ENCODE measurements around the gene IFRD1. TPM values are rescaled to one million over a fixed set of nuclear protein-coding genes. Genes with fewer than 3 reads are reported as not detected.

IFRD1 gene, protein sequence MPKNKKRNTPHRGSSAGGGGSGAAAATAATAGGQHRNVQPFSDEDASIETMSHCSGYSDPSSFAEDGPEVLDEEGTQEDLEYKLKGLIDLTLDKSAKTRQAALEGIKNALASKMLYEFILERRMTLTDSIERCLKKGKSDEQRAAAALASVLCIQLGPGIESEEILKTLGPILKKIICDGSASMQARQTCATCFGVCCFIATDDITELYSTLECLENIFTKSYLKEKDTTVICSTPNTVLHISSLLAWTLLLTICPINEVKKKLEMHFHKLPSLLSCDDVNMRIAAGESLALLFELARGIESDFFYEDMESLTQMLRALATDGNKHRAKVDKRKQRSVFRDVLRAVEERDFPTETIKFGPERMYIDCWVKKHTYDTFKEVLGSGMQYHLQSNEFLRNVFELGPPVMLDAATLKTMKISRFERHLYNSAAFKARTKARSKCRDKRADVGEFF
- 54.1 and 65.1 TPM in 2 replicates for total RNA-seq (2014; rRNA removed; shearing (Covaris generic))

DNA sequence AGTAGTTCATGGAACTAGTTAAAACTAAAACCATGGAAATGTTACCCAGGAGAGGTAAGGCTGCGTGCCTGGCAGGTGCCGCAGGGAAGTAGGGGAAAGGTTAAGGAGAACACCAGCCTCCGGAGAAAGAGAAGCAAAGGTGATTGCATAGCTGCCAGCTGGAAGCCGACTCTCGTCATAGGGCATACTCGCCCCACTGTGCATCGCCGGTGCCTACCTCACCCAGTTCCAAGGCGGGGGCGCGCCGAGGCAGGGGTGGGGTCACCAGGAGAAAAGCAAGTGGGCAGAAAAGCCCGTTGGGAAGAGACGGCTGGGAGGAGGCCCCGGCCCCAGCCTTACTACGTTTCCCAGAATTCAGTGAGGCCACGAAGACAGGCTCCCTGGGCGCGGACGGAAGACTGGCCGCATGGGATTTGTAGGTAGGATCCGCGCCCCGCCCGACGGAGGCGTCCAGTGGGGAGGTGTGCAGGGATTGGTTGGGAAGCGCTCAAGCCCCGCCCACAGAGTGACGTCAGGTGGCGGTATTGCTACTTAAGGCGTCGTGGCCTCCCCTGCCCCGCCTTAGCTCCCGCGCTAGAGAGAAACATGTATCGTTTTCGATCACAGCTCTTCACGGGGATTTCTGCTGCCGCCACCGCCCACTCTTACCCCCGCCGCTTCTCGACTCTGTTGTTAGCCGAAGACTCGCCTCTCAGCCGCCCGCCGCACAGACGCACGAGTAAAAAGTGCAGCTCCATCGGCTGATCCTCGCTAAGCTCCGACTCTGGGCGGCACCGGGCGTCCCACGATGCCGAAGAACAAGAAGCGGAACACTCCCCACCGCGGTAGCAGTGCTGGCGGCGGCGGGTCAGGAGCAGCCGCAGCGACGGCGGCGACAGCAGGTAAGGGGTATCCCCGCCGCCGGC is at the start of gene IFRD1:
TSS of gene IFRD1 (plus strand) at position 559 of the 905 bp plus-strand sequence. CDS start at position 788, 229 bp downstream.
- H3K36me3 ChIP-seq (replicated peaks; ENCODE audit: control insufficient read depth, insufficient read depth, low read length): no peaks in the 10 kb centered on the region
- H3K4me3 ChIP-seq (ENCODE audit: insufficient read depth, low read depth, low read length): peak within 1 kb of the TSS; percentile 96

DNA sequence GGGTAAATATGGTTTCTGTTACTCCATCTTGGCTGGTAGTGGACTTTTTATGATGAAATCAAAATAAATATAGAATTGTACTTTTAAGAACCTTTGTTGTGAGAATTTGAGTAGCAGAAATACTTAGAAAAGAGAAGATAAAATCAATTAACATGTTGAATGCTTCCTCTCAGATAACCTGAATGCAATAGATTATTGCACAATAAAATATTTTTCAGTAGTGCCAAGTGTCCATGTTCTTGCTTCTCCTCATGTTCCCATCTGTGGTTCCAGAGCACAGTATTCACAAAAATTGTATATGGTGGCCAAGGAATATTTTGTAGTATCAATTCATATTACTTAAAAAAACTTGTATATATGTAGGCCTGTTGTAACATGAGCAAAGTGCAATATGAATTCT is 45.9 kb upstream of the IFRD1 start:
- DNase-seq: no peak
- Histone ChIP-seq H3K36me3 (replicated peaks; ENCODE audit: control insufficient read depth, insufficient read depth, low read length) (no peaks in the 10 kb centered on the region), H3K27me3 (ENCODE audit: control insufficient read depth, insufficient read depth, low read length) (no peaks in the 10 kb centered on the region), H3K4me3 (ENCODE audit: insufficient read depth, low read depth, low read length) (no peak overlapping the region)

More for the DNA sequence above, at the start of gene IFRD1:
- peak; percentile 94 for DNase-seq
- H3K27me3 ChIP-seq (ENCODE audit: control insufficient read depth, insufficient read depth, low read length): no peaks in the 10 kb centered on the region

DNA sequence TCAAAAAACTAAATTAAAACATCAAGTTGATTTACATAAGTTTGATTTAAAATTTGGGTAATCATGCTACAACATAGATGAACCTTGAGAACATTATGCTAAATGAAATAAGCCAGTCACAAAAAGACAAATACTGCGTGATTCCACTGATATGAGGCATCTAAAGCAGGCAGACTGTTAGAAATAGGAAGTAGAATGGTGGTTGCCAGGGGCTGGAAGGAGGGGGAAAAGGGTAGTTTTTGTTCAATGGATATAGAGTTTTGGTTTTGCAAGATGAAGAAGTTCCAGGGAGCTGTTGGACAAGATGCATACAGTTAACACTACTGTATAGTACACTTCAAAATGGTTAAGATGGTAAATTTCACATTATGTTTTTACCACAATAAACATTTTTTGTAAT is 45.0 kb upstream of the IFRD1 start:
- H3K4me3 ChIP-seq (ENCODE audit: insufficient read depth, low read depth, low read length): no peak overlapping the region
- H3K36me3 ChIP-seq (replicated peaks; ENCODE audit: control insufficient read depth, insufficient read depth, low read length): no peaks in the 10 kb centered on the region
- no peak for DNase-seq
- no peaks in the 10 kb centered on the region for H3K27me3 ChIP-seq (ENCODE audit: control insufficient read depth, insufficient read depth, low read length)

DNA sequence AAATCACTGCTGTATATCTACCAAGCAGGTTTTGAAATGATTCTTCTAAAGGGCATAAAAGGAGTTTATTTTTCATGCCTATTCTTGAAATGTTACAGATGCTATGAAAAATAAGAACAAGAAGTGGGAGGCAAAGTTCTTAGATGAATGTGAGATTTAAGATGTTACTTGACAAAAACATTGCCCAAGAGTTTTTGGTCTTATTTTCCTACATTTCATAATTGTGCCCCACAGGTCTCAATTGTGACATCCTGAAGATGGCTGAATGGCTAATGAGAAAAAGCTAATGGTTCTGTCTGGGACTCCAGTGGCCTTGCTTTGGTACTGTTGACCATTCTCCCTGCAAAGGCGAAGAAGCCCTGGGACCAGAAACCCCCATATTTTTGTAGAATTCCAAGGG is 43.0 kb upstream of the IFRD1 start:
- Histone ChIP-seq H3K27me3 (ENCODE audit: control insufficient read depth, insufficient read depth, low read length) (no peaks in the 10 kb centered on the region), H3K36me3 (replicated peaks; ENCODE audit: control insufficient read depth, insufficient read depth, low read length) (no peaks in the 10 kb centered on the region), H3K4me3 (ENCODE audit: insufficient read depth, low read depth, low read length) (no peak overlapping the region)
- no peak for DNase-seq

DNA sequence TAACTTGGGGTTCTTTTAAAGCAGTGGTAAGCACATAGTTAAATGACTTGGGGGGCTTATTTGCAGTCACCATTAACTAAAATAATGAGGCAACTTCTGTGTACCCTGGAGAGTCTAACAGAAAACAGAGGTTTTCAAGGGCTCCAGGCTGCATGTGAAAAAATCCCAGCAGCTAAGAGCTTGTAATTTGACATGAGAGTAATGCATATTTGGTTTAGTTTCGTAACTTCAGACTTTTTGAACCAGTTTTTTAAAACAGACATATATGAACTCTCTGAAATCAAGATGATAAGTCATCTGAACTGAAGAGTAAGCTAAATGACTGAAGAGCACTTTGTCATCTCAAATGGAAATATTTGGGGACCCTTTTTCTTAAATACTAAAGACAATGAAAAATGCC is 40.2 kb upstream of the IFRD1 start:
- Histone ChIP-seq H3K27me3 (ENCODE audit: control insufficient read depth, insufficient read depth, low read length) (no peaks in the 10 kb centered on the region), H3K4me3 (ENCODE audit: insufficient read depth, low read depth, low read length) (no peak overlapping the region), H3K36me3 (replicated peaks; ENCODE audit: control insufficient read depth, insufficient read depth, low read length) (no peaks in the 10 kb centered on the region)
- DNase-seq: no peak

DNA sequence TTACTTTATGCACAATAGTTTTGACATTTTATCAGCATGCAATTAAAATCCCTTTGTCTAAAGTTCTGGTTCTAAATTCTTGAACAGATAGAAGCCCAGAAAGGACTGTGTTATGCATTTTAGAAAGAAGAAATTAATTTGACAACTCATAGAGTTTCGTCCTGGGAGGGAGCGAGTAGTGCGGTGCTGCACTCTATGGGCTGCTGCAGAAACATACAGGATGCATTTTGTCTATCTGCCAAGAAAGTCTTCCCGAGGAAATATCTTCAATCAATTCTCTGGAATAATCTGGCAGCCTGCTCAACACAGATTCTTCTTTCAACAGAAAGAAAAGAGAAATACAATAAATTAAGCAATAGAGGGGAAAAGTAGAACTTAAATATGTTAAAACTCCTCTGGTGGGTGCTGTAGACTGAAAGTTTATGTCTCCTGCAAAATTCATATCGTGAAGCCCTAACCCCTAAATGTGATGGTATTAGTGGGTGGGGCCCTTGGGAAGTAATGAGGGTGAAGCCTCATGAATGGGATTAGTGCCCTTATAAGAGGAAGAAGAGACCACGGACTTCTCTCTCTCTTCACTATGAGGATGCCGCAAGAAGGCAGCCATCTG is 39.0 kb upstream of the IFRD1 start:
- H3K36me3 ChIP-seq (replicated peaks; ENCODE audit: control insufficient read depth, insufficient read depth, low read length): no peaks in the 10 kb centered on the region
- no peak overlapping the region for H3K4me3 ChIP-seq (ENCODE audit: insufficient read depth, low read depth, low read length)
- no peak for DNase-seq
- no peaks in the 10 kb centered on the region for H3K27me3 ChIP-seq (ENCODE audit: control insufficient read depth, insufficient read depth, low read length)

DNA sequence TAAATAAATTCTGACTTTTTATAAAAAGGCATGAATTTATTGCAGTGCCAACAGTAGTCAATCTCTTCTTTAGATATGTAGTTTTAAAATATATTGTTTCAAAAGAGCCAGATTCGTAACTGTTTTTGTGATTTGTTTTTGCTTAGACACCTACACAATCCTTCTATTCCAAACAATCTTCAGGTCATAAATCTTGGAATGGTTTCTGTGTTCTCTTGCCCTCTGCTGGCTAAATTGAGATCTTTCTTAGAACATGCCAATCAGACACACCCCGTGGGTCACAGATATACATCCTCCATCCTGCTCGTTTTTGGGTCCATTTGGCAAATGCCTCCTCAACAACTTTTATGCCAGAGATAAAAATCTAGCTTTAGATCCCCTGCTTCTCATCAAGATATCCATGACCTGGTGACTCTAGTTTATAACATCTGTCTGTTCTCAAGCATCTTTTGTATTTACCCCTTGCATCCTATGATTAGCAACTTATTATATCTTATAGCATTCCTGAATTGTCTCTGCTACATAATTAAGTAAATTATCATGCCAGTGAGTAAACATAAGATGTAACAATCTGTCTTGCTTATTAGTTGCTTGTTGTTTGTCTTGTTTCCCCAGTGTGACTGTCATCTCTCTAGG is 35.3 kb upstream of the IFRD1 start:
- Histone ChIP-seq H3K4me3 (ENCODE audit: insufficient read depth, low read depth, low read length) (no peak overlapping the region), H3K27me3 (ENCODE audit: control insufficient read depth, insufficient read depth, low read length) (no peaks in the 10 kb centered on the region), H3K36me3 (replicated peaks; ENCODE audit: control insufficient read depth, insufficient read depth, low read length) (no peaks in the 10 kb centered on the region)
- peak; percentile 34 for DNase-seq

DNA sequence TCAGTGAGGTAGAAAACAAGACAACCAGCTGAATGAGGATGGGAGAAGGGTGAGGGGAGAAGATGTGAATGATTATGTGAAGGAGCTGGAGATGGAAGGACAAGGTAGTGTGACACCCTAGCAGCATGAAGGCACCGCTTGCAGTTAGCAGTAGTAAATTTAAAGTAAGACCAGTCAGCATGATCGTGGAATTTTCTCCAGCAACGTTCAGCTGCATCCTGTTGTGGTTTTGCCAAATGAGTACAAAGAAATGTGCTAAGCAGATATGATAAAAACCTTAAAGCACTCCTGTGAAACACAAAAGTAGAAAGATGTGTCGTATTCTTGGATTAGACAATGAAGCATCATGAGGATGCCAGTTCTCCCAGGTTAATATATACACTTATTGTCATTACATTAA is 34.1 kb upstream of the IFRD1 start:
- Histone ChIP-seq H3K4me3 (ENCODE audit: insufficient read depth, low read depth, low read length) (no peak overlapping the region), H3K27me3 (ENCODE audit: control insufficient read depth, insufficient read depth, low read length) (no peaks in the 10 kb centered on the region), H3K36me3 (replicated peaks; ENCODE audit: control insufficient read depth, insufficient read depth, low read length) (no peaks in the 10 kb centered on the region)
- no peak for DNase-seq

DNA sequence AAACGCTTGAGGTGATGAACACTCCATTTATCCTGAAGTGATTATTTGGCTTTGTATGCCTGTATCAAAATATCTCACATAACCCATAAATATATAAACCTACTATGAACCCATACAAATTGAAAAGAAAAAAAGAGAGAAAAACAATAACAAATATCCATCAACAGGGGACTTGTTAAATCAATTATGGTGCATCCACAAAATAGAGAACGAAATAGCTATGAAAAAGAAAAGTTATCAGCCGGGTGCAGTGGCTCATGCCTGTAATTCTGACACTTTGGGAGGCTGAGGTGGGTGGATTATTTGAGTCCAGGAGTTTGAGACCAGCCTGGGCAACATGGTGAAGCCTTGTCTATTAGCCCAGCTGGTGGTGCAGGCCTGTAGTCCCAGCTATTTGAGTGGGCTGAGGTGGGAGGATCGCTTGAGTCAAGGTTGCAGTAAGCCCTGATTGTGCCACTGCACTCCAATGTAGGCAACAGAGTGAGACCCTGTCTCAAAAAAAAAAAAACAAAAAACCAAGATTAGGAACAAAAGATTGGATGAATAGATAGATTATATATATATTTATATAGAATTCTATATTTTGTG is 30.6 kb upstream of the IFRD1 start:
- DNase-seq: no peak
- Histone ChIP-seq H3K36me3 (replicated peaks; ENCODE audit: control insufficient read depth, insufficient read depth, low read length) (no peaks in the 10 kb centered on the region), H3K4me3 (ENCODE audit: insufficient read depth, low read depth, low read length) (no peak overlapping the region), H3K27me3 (ENCODE audit: control insufficient read depth, insufficient read depth, low read length) (no peaks in the 10 kb centered on the region)

DNA sequence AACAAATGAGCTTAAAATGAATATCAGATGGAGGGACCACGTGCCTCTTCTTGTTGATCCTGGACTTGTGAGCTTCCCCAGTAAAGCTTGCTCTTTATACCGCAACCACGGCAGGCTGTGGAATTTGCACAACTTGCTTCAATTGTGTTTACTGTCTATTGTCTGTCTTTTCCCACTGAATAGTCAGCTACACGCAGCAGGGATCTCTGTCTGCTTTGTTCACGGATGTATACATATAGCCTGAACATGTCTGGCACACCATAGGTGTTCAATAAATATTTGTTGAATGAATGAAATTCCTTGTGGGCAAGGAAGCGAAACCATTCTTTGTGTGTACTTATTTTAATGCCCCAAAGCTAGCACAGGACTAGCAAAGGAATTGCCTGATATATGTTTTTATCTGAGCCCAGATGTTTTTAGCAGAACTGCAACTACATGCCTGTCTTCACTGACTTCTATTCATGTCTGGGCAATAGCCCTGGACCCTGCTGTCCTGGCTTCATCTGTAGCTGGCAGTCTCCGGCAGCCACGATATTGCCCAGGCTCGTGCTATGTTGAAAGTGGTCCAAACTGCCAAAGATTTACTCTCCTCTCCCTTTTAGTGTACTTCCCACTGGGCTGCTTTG is 29.9 kb upstream of the IFRD1 start:
- no peaks in the 10 kb centered on the region for H3K27me3 ChIP-seq (ENCODE audit: control insufficient read depth, insufficient read depth, low read length)
- no peak for DNase-seq
- no peak overlapping the region for H3K4me3 ChIP-seq (ENCODE audit: insufficient read depth, low read depth, low read length)
- H3K36me3 ChIP-seq (replicated peaks; ENCODE audit: control insufficient read depth, insufficient read depth, low read length): no peaks in the 10 kb centered on the region

DNA sequence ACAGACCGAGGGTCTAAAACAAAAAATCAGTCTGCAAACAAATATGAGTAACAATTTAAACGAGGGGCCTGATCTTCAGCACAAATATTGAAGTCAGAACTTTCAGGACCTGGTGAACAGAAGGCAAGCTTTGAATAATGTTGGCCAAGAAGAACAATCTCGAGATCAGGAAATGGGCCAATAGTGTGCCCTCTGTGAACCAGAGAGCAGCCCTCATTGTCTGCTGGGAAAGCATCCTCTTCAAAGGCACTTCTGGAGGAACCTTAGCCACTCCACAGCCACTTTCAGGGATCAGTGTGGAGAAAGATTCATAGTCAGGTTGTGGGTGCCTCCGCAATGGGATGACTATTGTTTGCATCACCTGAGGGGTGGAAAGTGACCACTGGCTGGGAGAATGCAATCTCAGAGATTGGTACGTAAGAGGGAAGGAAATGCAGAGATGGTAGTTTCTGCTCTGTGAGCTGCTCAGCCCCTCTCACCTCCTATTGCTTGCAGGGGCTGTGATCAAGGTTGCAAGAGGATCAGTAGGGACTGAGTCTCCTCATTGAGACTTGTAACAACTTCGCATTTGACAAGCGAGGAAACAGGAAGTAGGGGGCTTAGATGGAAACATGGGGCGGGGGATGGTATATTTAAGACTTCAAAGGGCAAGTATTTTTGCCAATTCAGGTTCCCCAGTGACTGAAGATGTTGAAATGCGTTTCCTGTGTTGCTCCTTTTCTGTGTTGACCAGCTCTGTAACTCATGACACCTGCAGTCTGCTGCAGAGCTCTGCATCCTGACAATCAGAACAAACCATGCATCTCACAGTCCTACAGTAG is 28.4 kb upstream of the IFRD1 start:
- no peaks in the 10 kb centered on the region for H3K27me3 ChIP-seq (ENCODE audit: control insufficient read depth, insufficient read depth, low read length)
- DNase-seq: no peak
- no peaks in the 10 kb centered on the region for H3K36me3 ChIP-seq (replicated peaks; ENCODE audit: control insufficient read depth, insufficient read depth, low read length)
- no peak overlapping the region for H3K4me3 ChIP-seq (ENCODE audit: insufficient read depth, low read depth, low read length)

DNA sequence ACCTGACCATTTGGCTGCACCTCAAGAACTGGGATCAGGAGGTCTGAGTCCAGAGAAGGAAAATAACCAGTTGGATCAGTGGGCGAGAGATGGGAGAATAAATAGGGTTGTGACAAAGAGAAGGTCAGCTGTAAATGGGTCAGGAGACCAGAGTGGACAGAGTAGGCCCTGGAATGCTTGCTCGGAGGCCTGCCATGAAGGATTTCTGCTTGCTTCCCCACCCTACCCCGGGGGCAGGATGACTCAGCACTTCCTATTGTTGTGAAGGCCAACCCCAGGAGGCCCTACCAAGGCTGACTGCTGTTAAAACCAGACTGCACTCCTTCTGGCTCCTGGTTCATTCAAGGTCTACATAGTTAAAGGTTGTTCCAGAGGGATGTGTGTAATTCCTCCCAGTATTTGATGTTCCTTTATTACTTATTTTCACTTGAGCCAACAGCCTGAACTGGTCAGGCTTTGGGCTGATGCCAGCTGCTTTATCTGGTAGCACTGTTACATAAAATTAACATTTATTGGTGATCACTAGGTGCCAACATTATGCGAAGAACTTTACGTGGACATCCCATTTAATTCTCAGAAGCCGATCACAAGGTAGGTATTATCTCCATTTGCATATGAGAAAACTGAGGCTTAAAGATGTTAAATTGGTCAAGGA is 27.3 kb upstream of the IFRD1 start:
- H3K36me3 ChIP-seq (replicated peaks; ENCODE audit: control insufficient read depth, insufficient read depth, low read length): no peaks in the 10 kb centered on the region
- no peaks in the 10 kb centered on the region for H3K27me3 ChIP-seq (ENCODE audit: control insufficient read depth, insufficient read depth, low read length)
- no peak overlapping the region for H3K4me3 ChIP-seq (ENCODE audit: insufficient read depth, low read depth, low read length)
- peak; percentile 52 for DNase-seq

DNA sequence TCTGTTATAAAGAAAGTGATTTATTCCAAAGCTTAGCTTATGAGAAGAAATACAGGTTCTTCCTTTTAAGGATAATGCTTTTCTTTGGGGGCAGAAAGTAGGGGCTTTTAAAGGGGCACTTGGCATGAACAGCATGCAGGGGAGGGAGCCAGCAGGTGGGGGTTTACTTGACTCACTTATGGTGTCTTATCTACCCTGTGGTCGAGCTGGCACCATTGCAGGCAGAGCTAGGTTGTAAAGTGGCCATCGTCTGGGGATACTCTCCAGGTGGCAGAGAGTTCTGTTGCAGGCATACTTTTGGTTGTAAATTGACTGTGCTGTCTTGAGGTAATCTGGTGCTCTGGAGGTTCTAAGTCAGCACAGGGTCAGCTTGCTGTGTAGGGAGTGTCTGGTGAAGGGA is 26.3 kb upstream of the IFRD1 start:
- no peak for DNase-seq
- Histone ChIP-seq H3K36me3 (replicated peaks; ENCODE audit: control insufficient read depth, insufficient read depth, low read length) (no peaks in the 10 kb centered on the region), H3K4me3 (ENCODE audit: insufficient read depth, low read depth, low read length) (no peak overlapping the region), H3K27me3 (ENCODE audit: control insufficient read depth, insufficient read depth, low read length) (no peaks in the 10 kb centered on the region)

Measured in H7 (cell line).